K562 (cell line): ENCODE results near the gene CRYBG2. TPM values are rescaled to one million over a fixed set of nuclear protein-coding genes. Genes with fewer than 3 reads are reported as not detected.

Experiments
- CEBPG ChIP-seq, 3 experiments: fragments of 200-800 bp in 1 of 3; sonication (Bioruptor generic) in 1 of 3; sonication (generic) in 1 of 3; formaldehyde crosslinking in 1 of 3; IDR thresholded peaks in 2 of 3; conservative IDR thresholded peaks in 1 of 3; 2 replicates each; pipeline versions ENCODE4 v1.6.1 to v1.8.0; 2016 to 2022; ENCODE audit warnings: missing compliant biosample characterization in 2 of 3, missing genetic modification characterization in 2 of 3, mild to moderate bottlenecking in 1 of 3, missing genetic modification reagents in 1 of 3
- ERF ChIP-seq: fragments of 450-650 bp; formaldehyde crosslinking; IDR thresholded peaks from 2 replicates; pipeline ENCODE4 v1.4.0; 2020; ENCODE audit warnings: mild to moderate bottlenecking, mixed read lengths
- HDAC1 ChIP-seq, 2 experiments: fragments of 450-650 bp; IDR thresholded peaks; 2 replicates each; pipeline ENCODE4 v1.6.1; 2016 to 2017; ENCODE audit warnings: inconsistent platforms in 1 of 2, mild to moderate bottlenecking in 1 of 2, moderate library complexity in 1 of 2
- KHSRP ChIP-seq: fragments of 450-650 bp; IDR thresholded peaks from 2 replicates; pipeline ENCODE4 v1.6.1; 2017
- RBM34 ChIP-seq: fragments of 200-400 bp; formaldehyde crosslinking; IDR thresholded peaks from 2 replicates; pipeline ENCODE4 v1.6.1; 2018; ENCODE audit warnings: low read length, borderline replicate concordance; ENCODE audit not compliant: insufficient read depth
- SMARCE1 ChIP-seq: fragments of 450-650 bp; IDR thresholded peaks from 2 replicates; pipeline ENCODE4 v1.7.1; 2016; ENCODE audit warnings: mild to moderate bottlenecking
- ZMIZ1 ChIP-seq, 2 experiments: fragments of 150-350 bp in 1 of 2; IDR thresholded peaks; 2 replicates each; pipeline ENCODE4 v1.6.1; 2012 to 2016; ENCODE audit warnings: low read depth in 2 of 2, low read length in 2 of 2, mild to moderate bottlenecking in 1 of 2, moderate library complexity in 1 of 2
- polyA plus RNA-seq, 8 experiments: library from polyadenylated mRNA; depleted of rRNA in 4 of 8; stranded (reverse) in 5 of 8; unstranded in 3 of 8; fragments of >200 nt; fragmentation: Nextera tagmentation in 2 of 8; fragmentation: Illumina TruSeq in 1 of 8; extraction: Ambion mirVana in 2 of 8; extraction: Trizol in 1 of 8; gene quantifications; 2 replicates each; pipeline versions ENCODE4 v1.2.1 to v1.2.3, GENCODE V29; 2011 to 2014; ENCODE audit warnings: inconsistent platforms in 1 of 8, missing spikeins in 1 of 8
- total RNA-seq, 7 experiments: library from RNA; depleted of rRNA in 6 of 7; stranded (reverse); fragments of >200 nt in 6 of 7; fragmentation: Illumina TruSeq in 2 of 7; extraction: Trizol in 2 of 7; gene quantifications; 2 replicates each; pipeline versions ENCODE4 v1.2.1 to v1.2.3, GENCODE V29; 2011 to 2021; ENCODE audit warnings: low replicate concordance in 1 of 7
- TF ChIP-seq, protein P1 (sequence below): fragments of 450-650 bp; formaldehyde crosslinking; IDR thresholded peaks from 2 replicates; pipeline ENCODE4 v1.4.0; 2022; ENCODE audit warnings: missing genetic modification characterization

CRYBG2 gene
- total and polyA plus RNA-seq, 9 of the 15 experiments (the other 6 are each of a cell fraction or from before 2014, with no cell fraction given) = 0.39 to 8.5 (median 3.7) TPM

GRCh38 chr1:26335774-26336476 is 18.0 kb downstream of the CRYBG2 start (continued):
- TF ChIP-seq HDAC1 (IDR thresholded peaks at IDR 0.05) (peak in 1 of 2 experiments; percentile 17; a peak in 2 of 4 replicates), RBM34 (no peak), KHSRP (no peak), CEBPG (CRISPR knock-in tag; IDR thresholded peaks at IDR 0.05) (no peak), CEBPG (tag; conservative IDR thresholded peaks at IDR 0.05 in 1 of 2, IDR thresholded peaks at IDR 0.05 in 1 of 2) (peak; percentile 90 to 94), ERF (CRISPR knock-in tag) (no peak), SMARCE1 (peak; percentile 27; the same call in 1 of the 2 replicates), ZMIZ1 (IDR thresholded peaks at IDR 0.05; ENCODE audit: low read depth in 2 of 2, low read length in 2 of 2) (no peak)
- TF ChIP-seq, protein P1, sequence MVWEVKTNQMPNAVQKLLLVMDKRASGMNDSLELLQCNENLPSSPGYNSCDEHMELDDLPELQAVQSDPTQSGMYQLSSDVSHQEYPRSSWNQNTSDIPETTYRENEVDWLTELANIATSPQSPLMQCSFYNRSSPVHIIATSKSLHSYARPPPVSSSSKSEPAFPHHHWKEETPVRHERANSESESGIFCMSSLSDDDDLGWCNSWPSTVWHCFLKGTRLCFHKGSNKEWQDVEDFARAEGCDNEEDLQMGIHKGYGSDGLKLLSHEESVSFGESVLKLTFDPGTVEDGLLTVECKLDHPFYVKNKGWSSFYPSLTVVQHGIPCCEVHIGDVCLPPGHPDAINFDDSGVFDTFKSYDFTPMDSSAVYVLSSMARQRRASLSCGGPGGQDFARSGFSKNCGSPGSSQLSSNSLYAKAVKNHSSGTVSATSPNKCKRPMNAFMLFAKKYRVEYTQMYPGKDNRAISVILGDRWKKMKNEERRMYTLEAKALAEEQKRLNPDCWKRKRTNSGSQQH = peak; percentile 84; the same call in 1 of the 2 replicates
